ENCODE results near the gene MYLK.

Gene MYLK

GRCh38 chr3:123792473-123793201, 91.5 kb downstream of the MYLK start:
- Histone ChIP-seq H3K27ac (ENCODE audit: low read depth, low read length) (no peak overlapping the region), H3K27me3 (ENCODE audit: control insufficient read depth, insufficient read depth, low read length) (no peaks in the 10 kb centered on the region), H3K9me3 (ENCODE audit: control insufficient read depth, insufficient read depth, low read depth, low read length) (no peaks in the 10 kb centered on the region), H3K4me3 (ENCODE audit: low read depth, low read length) (no peak overlapping the region), H3K9ac (ENCODE audit: low read length) (no peak overlapping the region), H3K36me3 (ENCODE audit: control insufficient read depth, insufficient read depth, low read length) (no peaks in the 10 kb centered on the region), H3K4me1 (ENCODE audit: control insufficient read depth, insufficient read depth, low read length) (peaks cover 13% of the 10 kb centered on the region; the same call in 1 of the 2 replicates)

DNA sequence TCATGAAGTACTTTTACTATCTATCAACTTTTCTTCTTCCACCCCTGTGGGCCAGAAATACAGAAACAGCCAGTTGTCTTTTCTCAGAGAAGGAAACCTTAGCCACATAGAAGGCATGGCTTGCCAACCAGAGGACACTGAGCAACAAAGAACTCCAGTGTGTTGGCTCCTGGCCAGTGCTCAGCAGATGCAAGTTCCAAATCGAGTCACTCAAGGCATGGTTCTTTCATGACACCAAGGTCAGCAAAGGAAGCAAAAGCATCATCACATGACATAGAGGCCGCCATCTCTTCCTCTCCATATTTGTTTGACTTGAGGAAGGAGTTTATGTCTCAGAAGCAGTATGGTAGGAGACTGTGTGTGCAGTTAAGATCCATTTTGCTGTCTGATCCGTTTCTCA, 92.2 kb downstream of the MYLK start:
- Histone ChIP-seq H3K27ac (ENCODE audit: low read depth, low read length) (no peak overlapping the region), H3K9ac (ENCODE audit: low read length) (no peak overlapping the region), H3K36me3 (ENCODE audit: control insufficient read depth, insufficient read depth, low read length) (no peaks in the 10 kb centered on the region), H3K27me3 (ENCODE audit: control insufficient read depth, insufficient read depth, low read length) (no peaks in the 10 kb centered on the region), H3K4me3 (ENCODE audit: low read depth, low read length) (no peak overlapping the region), H3K4me1 (ENCODE audit: control insufficient read depth, insufficient read depth, low read length) (peaks cover 13% of the 10 kb centered on the region; the same call in 1 of the 2 replicates), H3K9me3 (ENCODE audit: control insufficient read depth, insufficient read depth, low read depth, low read length) (no peaks in the 10 kb centered on the region)

DNA sequence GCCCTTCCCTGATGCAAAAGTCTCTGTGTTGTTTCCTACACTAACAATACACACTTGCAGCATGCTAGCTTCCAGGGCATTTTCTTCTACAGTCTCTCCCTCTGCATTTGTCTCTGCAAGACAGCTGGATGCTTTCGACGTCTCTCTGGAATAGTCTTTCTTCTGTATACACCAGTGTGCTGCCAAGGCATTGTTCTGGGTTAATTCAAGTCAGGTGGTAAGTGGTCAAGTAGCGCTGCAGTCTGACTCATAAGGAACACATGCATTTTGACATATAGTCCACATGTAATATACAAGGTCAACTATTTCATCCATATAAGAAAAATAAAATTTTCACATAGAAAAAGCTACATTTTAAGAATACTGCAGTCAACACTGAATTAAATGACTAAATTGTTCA, 92.7 kb downstream of the MYLK start:
- no peak overlapping the region for H3K27ac ChIP-seq (ENCODE audit: low read depth, low read length)

GRCh38 chr3:123791073-123791370, 93.1 kb downstream of the MYLK start:
- no peak overlapping the region for H3K4me3 ChIP-seq (ENCODE audit: low read depth, low read length)
- no peaks in the 10 kb centered on the region for H3K36me3 ChIP-seq (ENCODE audit: control insufficient read depth, insufficient read depth, low read length)
- H3K9ac ChIP-seq (ENCODE audit: low read length) = no peak overlapping the region
- H3K4me1 ChIP-seq (ENCODE audit: control insufficient read depth, insufficient read depth, low read length) = peaks cover 13% of the 10 kb centered on the region; the same call in 1 of the 2 replicates
- no peak overlapping the region for H3K27ac ChIP-seq (ENCODE audit: low read depth, low read length)
- H3K27me3 ChIP-seq (ENCODE audit: control insufficient read depth, insufficient read depth, low read length) = no peaks in the 10 kb centered on the region
- H3K9me3 ChIP-seq (ENCODE audit: control insufficient read depth, insufficient read depth, low read depth, low read length) = no peaks in the 10 kb centered on the region

More for the DNA sequence above, 92.7 kb downstream of the MYLK start:
- Histone ChIP-seq H3K9ac (ENCODE audit: low read length) (no peak overlapping the region), H3K4me1 (ENCODE audit: control insufficient read depth, insufficient read depth, low read length) (peaks cover 13% of the 10 kb centered on the region; the same call in 1 of the 2 replicates), H3K36me3 (ENCODE audit: control insufficient read depth, insufficient read depth, low read length) (no peaks in the 10 kb centered on the region), H3K27me3 (ENCODE audit: control insufficient read depth, insufficient read depth, low read length) (no peaks in the 10 kb centered on the region), H3K4me3 (ENCODE audit: low read depth, low read length) (no peak overlapping the region), H3K9me3 (ENCODE audit: control insufficient read depth, insufficient read depth, low read depth, low read length) (no peaks in the 10 kb centered on the region)

DNA sequence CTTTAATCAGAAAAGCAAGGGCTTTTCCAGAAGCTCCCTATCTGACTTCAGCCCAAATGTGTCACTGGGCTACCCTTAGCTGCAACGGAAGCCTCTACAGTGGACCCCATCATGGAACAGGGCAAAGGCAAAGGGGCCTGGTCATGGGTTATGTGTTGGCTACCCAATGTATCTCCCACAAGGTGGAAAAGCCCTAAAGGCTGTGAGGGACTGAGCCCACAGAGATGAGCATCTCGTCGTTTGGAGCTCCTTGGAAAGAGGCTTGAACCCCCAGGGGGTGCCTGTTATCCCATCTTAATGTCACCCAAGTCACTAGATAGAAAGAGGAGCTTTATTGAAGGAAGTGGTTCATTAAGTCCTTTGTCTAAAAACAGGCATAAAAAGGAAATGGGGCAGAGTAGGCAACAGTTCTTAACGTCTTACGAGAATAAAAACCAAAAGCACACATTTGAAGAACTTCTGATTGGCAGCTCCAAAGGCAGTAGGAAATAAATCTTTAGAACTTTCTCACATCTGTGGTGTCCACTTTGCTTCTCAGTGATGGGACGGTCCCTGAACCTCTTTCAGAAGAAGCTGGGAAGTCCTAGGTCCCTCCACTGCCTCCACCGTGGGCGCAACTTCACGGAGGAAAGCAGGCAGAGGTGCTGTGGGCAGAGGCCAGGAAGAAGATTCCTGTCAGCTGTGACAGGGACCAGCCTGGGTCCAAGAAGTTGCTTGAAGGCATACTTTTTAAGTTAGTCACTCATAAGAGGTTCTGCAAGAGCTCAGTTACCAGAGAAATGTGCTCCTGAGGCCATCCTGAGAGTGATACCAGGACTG, 93.7 kb downstream of the MYLK start:
- no peak overlapping the region for H3K27ac ChIP-seq (ENCODE audit: low read depth, low read length)
- H3K9ac ChIP-seq (ENCODE audit: low read length) = no peak overlapping the region
- no peaks in the 10 kb centered on the region for H3K36me3 ChIP-seq (ENCODE audit: control insufficient read depth, insufficient read depth, low read length)
- H3K4me3 ChIP-seq (ENCODE audit: low read depth, low read length) = no peak overlapping the region
- no peaks in the 10 kb centered on the region for H3K27me3 ChIP-seq (ENCODE audit: control insufficient read depth, insufficient read depth, low read length)
- no peaks in the 10 kb centered on the region for H3K9me3 ChIP-seq (ENCODE audit: control insufficient read depth, insufficient read depth, low read depth, low read length)
- peaks cover 13% of the 10 kb centered on the region; the same call in 1 of the 2 replicates for H3K4me1 ChIP-seq (ENCODE audit: control insufficient read depth, insufficient read depth, low read length)

DNA sequence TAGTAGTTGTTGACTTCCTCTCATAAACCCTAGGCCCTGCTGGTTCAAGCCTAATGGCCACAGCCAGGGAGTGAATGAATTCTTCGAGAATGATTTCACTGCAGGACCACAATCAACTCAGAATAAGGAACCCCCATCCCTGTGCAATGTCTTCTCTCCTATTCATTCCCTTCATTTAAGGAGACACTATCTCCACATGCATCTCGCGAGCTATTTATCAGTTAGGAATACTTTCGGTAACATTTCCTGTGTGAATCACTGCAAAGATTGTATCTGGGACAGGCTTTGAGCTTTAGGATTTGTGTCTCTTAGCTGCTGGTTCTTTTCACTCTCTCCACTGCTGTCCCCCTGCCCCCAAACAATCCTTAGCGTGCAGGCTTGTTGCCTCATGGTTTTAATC, 94.4 kb downstream of the MYLK start:
- Histone ChIP-seq H3K4me1 (ENCODE audit: control insufficient read depth, insufficient read depth, low read length) (peaks cover 13% of the 10 kb centered on the region; the same call in 1 of the 2 replicates), H3K4me3 (ENCODE audit: low read depth, low read length) (no peak overlapping the region), H3K27me3 (ENCODE audit: control insufficient read depth, insufficient read depth, low read length) (no peaks in the 10 kb centered on the region), H3K9ac (ENCODE audit: low read length) (no peak overlapping the region), H3K27ac (ENCODE audit: low read depth, low read length) (no peak overlapping the region), H3K9me3 (ENCODE audit: control insufficient read depth, insufficient read depth, low read depth, low read length) (no peaks in the 10 kb centered on the region), H3K36me3 (ENCODE audit: control insufficient read depth, insufficient read depth, low read length) (no peaks in the 10 kb centered on the region)

GRCh38 chr3:123789160-123789559, 95.0 kb downstream of the MYLK start:
- H3K36me3 ChIP-seq (ENCODE audit: control insufficient read depth, insufficient read depth, low read length) = no peaks in the 10 kb centered on the region
- H3K9ac ChIP-seq (ENCODE audit: low read length) = peak overlapping the region; percentile 5
- no peaks in the 10 kb centered on the region for H3K27me3 ChIP-seq (ENCODE audit: control insufficient read depth, insufficient read depth, low read length)
- no peak overlapping the region for H3K4me3 ChIP-seq (ENCODE audit: low read depth, low read length)
- H3K4me1 ChIP-seq (ENCODE audit: control insufficient read depth, insufficient read depth, low read length) = peaks cover 13% of the 10 kb centered on the region; the same call in 1 of the 2 replicates
- H3K9me3 ChIP-seq (ENCODE audit: control insufficient read depth, insufficient read depth, low read depth, low read length) = no peaks in the 10 kb centered on the region
- peak overlapping the region; percentile 58; the same call in 1 of the 2 replicates for H3K27ac ChIP-seq (ENCODE audit: low read depth, low read length)

- H3K9me3 ChIP-seq (ENCODE audit: control insufficient read depth, insufficient read depth, low read depth, low read length) = no peaks in the 10 kb centered on the region
- H3K27ac ChIP-seq (ENCODE audit: low read depth, low read length) = peak overlapping the region; percentile 58; the same call in 1 of the 2 replicates
- H3K27me3 ChIP-seq (ENCODE audit: control insufficient read depth, insufficient read depth, low read length) = no peaks in the 10 kb centered on the region
- peak overlapping the region; percentile 5 for H3K9ac ChIP-seq (ENCODE audit: low read length)
- no peak overlapping the region for H3K4me3 ChIP-seq (ENCODE audit: low read depth, low read length)
- H3K36me3 ChIP-seq (ENCODE audit: control insufficient read depth, insufficient read depth, low read length) = no peaks in the 10 kb centered on the region
- H3K4me1 ChIP-seq (ENCODE audit: control insufficient read depth, insufficient read depth, low read length) = peaks cover 13% of the 10 kb centered on the region; the same call in 1 of the 2 replicates
Observed at GRCh38 chr3:123788710-123789109, 95.4 kb downstream of the MYLK start.

DNA sequence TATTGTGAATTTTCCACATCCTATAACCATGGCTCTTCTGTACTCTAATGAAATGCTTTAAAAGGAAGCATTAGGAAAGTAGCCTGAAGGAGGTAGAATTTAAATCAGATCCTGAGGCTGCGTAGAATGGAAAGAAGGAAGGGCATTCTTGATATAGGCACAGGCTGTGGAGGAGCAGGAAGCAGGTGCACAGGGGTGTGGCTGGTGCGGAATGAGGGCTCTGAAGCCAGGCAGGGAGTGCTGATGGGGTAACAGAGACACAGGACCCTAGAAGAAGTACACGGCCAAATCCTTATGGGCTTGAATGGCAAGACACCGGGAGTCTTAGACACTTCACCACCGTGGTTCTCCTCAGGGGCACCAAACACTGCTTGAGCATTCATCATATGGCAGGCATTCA, 97.0 kb downstream of the MYLK start:
- Histone ChIP-seq H3K4me1 (ENCODE audit: control insufficient read depth, insufficient read depth, low read length) (peaks cover 13% of the 10 kb centered on the region; the same call in 1 of the 2 replicates), H3K4me3 (ENCODE audit: low read depth, low read length) (no peak overlapping the region), H3K27me3 (ENCODE audit: control insufficient read depth, insufficient read depth, low read length) (no peaks in the 10 kb centered on the region), H3K27ac (ENCODE audit: low read depth, low read length) (no peak overlapping the region), H3K36me3 (ENCODE audit: control insufficient read depth, insufficient read depth, low read length) (no peaks in the 10 kb centered on the region), H3K9me3 (ENCODE audit: control insufficient read depth, insufficient read depth, low read depth, low read length) (no peaks in the 10 kb centered on the region), H3K9ac (ENCODE audit: low read length) (no peak overlapping the region)

GRCh38 chr3:123785602-123786001, 98.5 kb downstream of the MYLK start:
- Histone ChIP-seq H3K27ac (ENCODE audit: low read depth, low read length) (no peak overlapping the region), H3K36me3 (ENCODE audit: control insufficient read depth, insufficient read depth, low read length) (no peaks in the 10 kb centered on the region), H3K4me1 (ENCODE audit: control insufficient read depth, insufficient read depth, low read length) (peaks cover 13% of the 10 kb centered on the region; the same call in 1 of the 2 replicates), H3K4me3 (ENCODE audit: low read depth, low read length) (no peak overlapping the region), H3K27me3 (ENCODE audit: control insufficient read depth, insufficient read depth, low read length) (no peaks in the 10 kb centered on the region), H3K9ac (ENCODE audit: low read length) (no peak overlapping the region), H3K9me3 (ENCODE audit: control insufficient read depth, insufficient read depth, low read depth, low read length) (no peaks in the 10 kb centered on the region)

DNA sequence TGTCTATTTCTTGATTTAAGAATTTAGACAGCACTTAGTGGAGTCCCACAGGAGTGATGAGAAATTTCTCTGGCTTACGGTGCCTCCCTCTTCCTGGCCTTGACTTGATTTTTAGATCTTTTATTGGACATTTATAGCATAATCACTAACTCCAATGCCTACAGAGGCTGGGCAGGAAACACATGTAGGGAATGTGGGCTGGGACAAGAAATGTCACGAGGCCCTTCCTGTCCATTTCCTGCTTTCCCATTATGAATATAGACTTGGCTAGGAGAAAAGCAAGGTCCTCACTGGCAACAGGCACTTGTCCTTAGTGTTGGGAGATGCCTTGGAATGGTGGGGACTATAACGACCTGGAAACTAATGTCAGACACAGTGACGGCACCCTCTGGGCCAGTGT, 100.3 kb downstream of the MYLK start:
- no peaks in the 10 kb centered on the region for H3K27me3 ChIP-seq (ENCODE audit: control insufficient read depth, insufficient read depth, low read length)
- H3K4me3 ChIP-seq (ENCODE audit: low read depth, low read length) = no peak overlapping the region
- H3K9me3 ChIP-seq (ENCODE audit: control insufficient read depth, insufficient read depth, low read depth, low read length) = no peaks in the 10 kb centered on the region
- H3K4me1 ChIP-seq (ENCODE audit: control insufficient read depth, insufficient read depth, low read length) = peaks cover 4% of the 10 kb centered on the region; the same call in 1 of the 2 replicates
- no peak overlapping the region for H3K27ac ChIP-seq (ENCODE audit: low read depth, low read length)
- H3K9ac ChIP-seq (ENCODE audit: low read length) = no peak overlapping the region
- H3K36me3 ChIP-seq (ENCODE audit: control insufficient read depth, insufficient read depth, low read length) = no peaks in the 10 kb centered on the region
